Measurements from ENCODE around the gene KCNH5. TPM values are rescaled to one million over a fixed set of nuclear protein-coding genes. Genes with fewer than 3 reads are reported as not detected.

Gene KCNH5
- total and polyA plus RNA-seq, 2 of the 13 experiments (the other 11 are each of a cell fraction or from before 2014, with no cell fraction given) = not detected

DNA sequence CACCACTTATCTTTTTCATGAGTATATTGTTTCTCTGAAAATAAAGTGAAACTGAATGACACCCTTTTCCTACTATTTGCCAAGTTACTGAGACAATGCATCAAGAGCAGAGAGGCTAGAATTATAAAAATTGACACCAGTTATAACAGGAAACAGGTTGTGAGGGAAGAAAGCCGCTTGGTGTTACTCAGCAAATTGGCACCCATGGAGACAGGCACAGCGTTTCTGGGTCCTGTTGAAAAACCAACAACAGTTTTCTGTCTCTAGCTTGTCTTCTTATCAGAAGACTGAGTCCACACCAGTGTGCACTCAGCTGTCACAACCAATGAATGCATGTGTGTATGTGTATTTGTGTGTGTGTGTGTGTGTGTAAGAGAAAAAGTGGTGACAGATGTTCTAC lies 267.7 kb downstream of the KCNH5 start:
- peaks cover 5% of the 10 kb centered on the region; the same call in 1 of the 2 replicates for H3K9me3 ChIP-seq (ENCODE audit: low read length)
- in situ Hi-C loops (cut with HindIII; ENCODE audit: extremely low pct_ligation_motif_present, low pct_unique_long_range_greater_than_20kb) (no loop called here), intact Hi-C loops (cut with micrococcal nuclease; ENCODE audit: unreplicated experiment) (no loop called here)
- ChIA-PET POLR2A (no interaction called here), CTCF (ENCODE audit: low intra/inter-chr PET ratio, low total read pairs) (no interaction called here)
- no peak overlapping the region for H3K4me3 ChIP-seq (replicated peaks in 1 of 3; ENCODE audit: insufficient read depth in 1 of 3, low read depth in 2 of 3, low read length in 3 of 3)
- H3K27me3 ChIP-seq (ENCODE audit: control insufficient read depth in 1 of 2, insufficient read depth in 2 of 2, low read length in 2 of 2) = no peaks in the 10 kb centered on the region
- H3K36me3 ChIP-seq (replicated peaks in 1 of 2; ENCODE audit: control insufficient read depth in 1 of 2, insufficient read depth in 2 of 2, low read length in 2 of 2) = no peaks in the 10 kb centered on the region
- no peak for ATAC-seq
- no peaks in the 10 kb centered on the region for H3K79me2 ChIP-seq (ENCODE audit: insufficient read depth, low read length)
- DNase-seq (ENCODE audit: low spot score) = no peak
- WGBS (ENCODE audit: low lambda C conversion rate) = 8% methylated on average over 2 of the region's 2 CpGs
- no peaks in the 10 kb centered on the region for H3K4me1 ChIP-seq (ENCODE audit: insufficient read depth, low read length)
- no peaks in the 10 kb centered on the region for H4K20me1 ChIP-seq (ENCODE audit: insufficient read depth, low read length)
- no TSS peak for BruUV-seq (replicated peaks)
- no peak overlapping the region for H3K9ac ChIP-seq (ENCODE audit: insufficient read depth, low read depth, low read length)
- no peak for FAIRE-seq
- no peak overlapping the region for H3K4me2 ChIP-seq (ENCODE audit: low read depth, low read length)
- H3K27ac ChIP-seq (ENCODE audit: extremely low read length, insufficient read depth, low read length) = no peak overlapping the region
- H2AFZ ChIP-seq (ENCODE audit: low read length) = no peak overlapping the region
- TF ChIP-seq, protein P1, sequence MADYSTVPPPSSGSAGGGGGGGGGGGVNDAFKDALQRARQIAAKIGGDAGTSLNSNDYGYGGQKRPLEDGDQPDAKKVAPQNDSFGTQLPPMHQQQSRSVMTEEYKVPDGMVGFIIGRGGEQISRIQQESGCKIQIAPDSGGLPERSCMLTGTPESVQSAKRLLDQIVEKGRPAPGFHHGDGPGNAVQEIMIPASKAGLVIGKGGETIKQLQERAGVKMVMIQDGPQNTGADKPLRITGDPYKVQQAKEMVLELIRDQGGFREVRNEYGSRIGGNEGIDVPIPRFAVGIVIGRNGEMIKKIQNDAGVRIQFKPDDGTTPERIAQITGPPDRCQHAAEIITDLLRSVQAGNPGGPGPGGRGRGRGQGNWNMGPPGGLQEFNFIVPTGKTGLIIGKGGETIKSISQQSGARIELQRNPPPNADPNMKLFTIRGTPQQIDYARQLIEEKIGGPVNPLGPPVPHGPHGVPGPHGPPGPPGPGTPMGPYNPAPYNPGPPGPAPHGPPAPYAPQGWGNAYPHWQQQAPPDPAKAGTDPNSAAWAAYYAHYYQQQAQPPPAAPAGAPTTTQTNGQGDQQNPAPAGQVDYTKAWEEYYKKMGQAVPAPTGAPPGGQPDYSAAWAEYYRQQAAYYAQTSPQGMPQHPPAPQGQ (CRISPR knock-in tag; IDR thresholded peaks at IDR 0.05; ENCODE audit: borderline replicate concordance) = no peak
- TF ChIP-seq TBX3 (IDR thresholded peaks at IDR 0.05; ENCODE audit: borderline replicate concordance) (no peak), MTF2 (CRISPR knock-in tag; IDR thresholded peaks at IDR 0.05; ENCODE audit: borderline replicate concordance) (no peak), HDAC1 (CRISPR knock-in tag; IDR thresholded peaks at IDR 0.05) (no peak), ZNF296 (CRISPR knock-in tag; conservative IDR thresholded peaks at IDR 0.05) (no peak), ARNT (IDR thresholded peaks at IDR 0.05) (no peak), FIP1L1 (IDR thresholded peaks at IDR 0.05; ENCODE audit: borderline replicate concordance, insufficient read depth, low read depth, low read length) (no peak), PHF20 (CRISPR knock-in tag; IDR thresholded peaks at IDR 0.05) (no peak), ZNF564 (CRISPR knock-in tag; IDR thresholded peaks at IDR 0.05) (no peak), KLF15 (CRISPR knock-in tag; IDR thresholded peaks at IDR 0.05; ENCODE audit: borderline replicate concordance) (no peak), ZNF616 (CRISPR knock-in tag; IDR thresholded peaks at IDR 0.05; ENCODE audit: low read depth) (no peak), ZNF205 (CRISPR knock-in tag; IDR thresholded peaks at IDR 0.05) (no peak)
- TF ChIP-seq, protein P2, sequence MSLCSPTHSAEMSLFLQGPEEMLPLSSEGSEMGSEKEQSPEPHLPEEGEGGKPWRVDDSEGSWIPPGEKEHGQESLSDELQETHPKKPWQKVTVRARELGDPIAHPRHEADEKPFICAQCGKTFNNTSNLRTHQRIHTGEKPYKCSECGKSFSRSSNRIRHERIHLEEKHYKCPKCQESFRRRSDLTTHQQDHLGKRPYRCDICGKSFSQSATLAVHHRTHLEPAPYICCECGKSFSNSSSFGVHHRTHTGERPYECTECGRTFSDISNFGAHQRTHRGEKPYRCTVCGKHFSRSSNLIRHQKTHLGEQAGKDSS (CRISPR knock-in tag; IDR thresholded peaks at IDR 0.05; ENCODE audit: borderline replicate concordance, low read depth) = no peak
- TF ChIP-seq, protein P3, sequence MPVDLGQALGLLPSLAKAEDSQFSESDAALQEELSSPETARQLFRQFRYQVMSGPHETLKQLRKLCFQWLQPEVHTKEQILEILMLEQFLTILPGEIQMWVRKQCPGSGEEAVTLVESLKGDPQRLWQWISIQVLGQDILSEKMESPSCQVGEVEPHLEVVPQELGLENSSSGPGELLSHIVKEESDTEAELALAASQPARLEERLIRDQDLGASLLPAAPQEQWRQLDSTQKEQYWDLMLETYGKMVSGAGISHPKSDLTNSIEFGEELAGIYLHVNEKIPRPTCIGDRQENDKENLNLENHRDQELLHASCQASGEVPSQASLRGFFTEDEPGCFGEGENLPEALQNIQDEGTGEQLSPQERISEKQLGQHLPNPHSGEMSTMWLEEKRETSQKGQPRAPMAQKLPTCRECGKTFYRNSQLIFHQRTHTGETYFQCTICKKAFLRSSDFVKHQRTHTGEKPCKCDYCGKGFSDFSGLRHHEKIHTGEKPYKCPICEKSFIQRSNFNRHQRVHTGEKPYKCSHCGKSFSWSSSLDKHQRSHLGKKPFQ (CRISPR knock-in tag; IDR thresholded peaks at IDR 0.05; ENCODE audit: insufficient replicate concordance) = no peak
- TF ChIP-seq, protein P4, sequence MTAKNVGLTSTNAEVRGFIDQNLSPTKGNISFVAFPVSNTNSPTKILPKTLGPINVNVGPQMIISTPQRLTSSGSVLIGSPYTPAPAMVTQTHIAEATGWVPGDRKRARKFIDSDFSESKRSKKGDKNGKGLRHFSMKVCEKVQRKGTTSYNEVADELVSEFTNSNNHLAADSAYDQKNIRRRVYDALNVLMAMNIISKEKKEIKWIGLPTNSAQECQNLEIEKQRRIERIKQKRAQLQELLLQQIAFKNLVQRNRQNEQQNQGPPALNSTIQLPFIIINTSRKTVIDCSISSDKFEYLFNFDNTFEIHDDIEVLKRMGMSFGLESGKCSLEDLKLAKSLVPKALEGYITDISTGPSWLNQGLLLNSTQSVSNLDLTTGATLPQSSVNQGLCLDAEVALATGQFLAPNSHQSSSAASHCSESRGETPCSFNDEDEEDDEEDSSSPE (CRISPR knock-in tag; IDR thresholded peaks at IDR 0.05) = no peak
- TF ChIP-seq, protein P5, sequence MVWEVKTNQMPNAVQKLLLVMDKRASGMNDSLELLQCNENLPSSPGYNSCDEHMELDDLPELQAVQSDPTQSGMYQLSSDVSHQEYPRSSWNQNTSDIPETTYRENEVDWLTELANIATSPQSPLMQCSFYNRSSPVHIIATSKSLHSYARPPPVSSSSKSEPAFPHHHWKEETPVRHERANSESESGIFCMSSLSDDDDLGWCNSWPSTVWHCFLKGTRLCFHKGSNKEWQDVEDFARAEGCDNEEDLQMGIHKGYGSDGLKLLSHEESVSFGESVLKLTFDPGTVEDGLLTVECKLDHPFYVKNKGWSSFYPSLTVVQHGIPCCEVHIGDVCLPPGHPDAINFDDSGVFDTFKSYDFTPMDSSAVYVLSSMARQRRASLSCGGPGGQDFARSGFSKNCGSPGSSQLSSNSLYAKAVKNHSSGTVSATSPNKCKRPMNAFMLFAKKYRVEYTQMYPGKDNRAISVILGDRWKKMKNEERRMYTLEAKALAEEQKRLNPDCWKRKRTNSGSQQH (CRISPR knock-in tag; IDR thresholded peaks at IDR 0.05; ENCODE audit: low read depth) = no peak
- TF ChIP-seq, protein P6, sequence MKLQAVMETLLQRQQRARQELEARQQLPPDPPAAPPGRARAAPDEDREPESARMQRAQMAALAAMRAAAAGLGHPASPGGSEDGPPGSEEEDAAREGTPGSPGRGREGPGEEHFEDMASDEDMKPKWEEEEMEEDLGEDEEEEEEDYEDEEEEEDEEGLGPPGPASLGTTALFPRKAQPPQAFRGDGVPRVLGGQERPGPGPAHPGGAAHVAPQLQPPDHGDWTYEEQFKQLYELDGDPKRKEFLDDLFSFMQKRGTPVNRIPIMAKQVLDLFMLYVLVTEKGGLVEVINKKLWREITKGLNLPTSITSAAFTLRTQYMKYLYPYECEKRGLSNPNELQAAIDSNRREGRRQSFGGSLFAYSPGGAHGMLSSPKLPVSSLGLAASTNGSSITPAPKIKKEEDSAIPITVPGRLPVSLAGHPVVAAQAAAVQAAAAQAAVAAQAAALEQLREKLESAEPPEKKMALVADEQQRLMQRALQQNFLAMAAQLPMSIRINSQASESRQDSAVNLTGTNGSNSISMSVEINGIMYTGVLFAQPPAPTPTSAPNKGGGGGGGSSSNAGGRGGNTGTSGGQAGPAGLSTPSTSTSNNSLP (IDR thresholded peaks at IDR 0.05; ENCODE audit: low read depth, low read length) = no peak
